ENCODE results near the gene JHY. TPM values are rescaled to one million over a fixed set of nuclear protein-coding genes. Genes with fewer than 3 reads are reported as not detected.

The JHY gene
- polyA plus RNA-seq, 1 of the 3 experiments (the other 2 are of a cell fraction) = 2.9 TPM

DNA sequence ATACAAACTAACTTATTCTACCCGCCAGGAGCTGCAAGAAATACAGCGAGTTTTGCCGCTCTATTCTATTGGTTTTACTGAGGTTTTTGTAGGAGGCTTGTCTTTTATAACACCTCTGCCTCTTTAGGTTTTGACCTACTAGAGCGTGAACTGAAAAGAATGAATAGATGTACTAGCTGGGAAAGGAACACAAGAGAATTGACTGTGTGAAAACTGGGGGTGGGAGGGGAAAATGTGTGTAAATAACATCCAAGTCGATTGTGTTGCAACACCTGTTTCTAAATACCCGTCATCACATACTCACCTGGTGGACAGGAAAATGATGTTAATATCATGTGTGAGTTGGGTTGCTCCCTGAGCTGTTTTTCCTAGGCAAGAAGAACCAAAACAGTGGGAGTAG lies 12.9 kb upstream of the JHY start:
- Histone ChIP-seq H3F3A (replicated peaks; ENCODE audit: insufficient read depth) (no peaks in the 10 kb centered on the region), H3K9me2 (no peaks in the 10 kb centered on the region), H3K9me3 (no peaks in the 10 kb centered on the region), H3K27me3 (ENCODE audit: insufficient read depth) (no peaks in the 10 kb centered on the region), H3K4me3 (ENCODE audit: low read depth in 2 of 2, low read length in 1 of 2) (no peak overlapping the region), H3K4me1 (ENCODE audit: control insufficient read depth in 1 of 2, insufficient read depth in 2 of 2, low read depth in 1 of 2, low read length in 1 of 2) (peaks cover 0 to 2% of the 10 kb centered on the region in 2 experiments; a peak in 1 of 4 replicates), H4K20me1 (ENCODE audit: insufficient read depth) (no peaks in the 10 kb centered on the region), H3K9ac (no peak overlapping the region), H3K27ac (ENCODE audit: low read depth in 2 of 2, low read length in 1 of 2) (no peak overlapping the region), H3K4me2 (no peak overlapping the region), H3K36me3 (replicated peaks in 1 of 2; ENCODE audit: control insufficient read depth in 1 of 2, insufficient read depth in 2 of 2, low read length in 1 of 2) (no peaks in the 10 kb centered on the region), H3K79me2 (ENCODE audit: insufficient read depth) (no peaks in the 10 kb centered on the region), H2AFZ (ENCODE audit: low read depth) (no peak overlapping the region)
- WGBS (ENCODE audit: low lambda C conversion rate) = 84% methylated on average over 6 of the region's 6 CpGs
- DNase-seq = no peak
- ChIA-PET CTCF (interaction anchor here (1.3 to 22.4 kb wide), 4 partner anchors 16 to 185 kb away, joined by 4 to 409 read pairs (median 8); no protein-coding TSS in a partner anchor), POLR2A (no interaction called here)
- TF ChIP-seq SIN3A (IDR thresholded peaks at IDR 0.05; ENCODE audit: borderline replicate concordance, low read depth, low read length) = no peak
- TF ChIP-seq, protein P1, sequence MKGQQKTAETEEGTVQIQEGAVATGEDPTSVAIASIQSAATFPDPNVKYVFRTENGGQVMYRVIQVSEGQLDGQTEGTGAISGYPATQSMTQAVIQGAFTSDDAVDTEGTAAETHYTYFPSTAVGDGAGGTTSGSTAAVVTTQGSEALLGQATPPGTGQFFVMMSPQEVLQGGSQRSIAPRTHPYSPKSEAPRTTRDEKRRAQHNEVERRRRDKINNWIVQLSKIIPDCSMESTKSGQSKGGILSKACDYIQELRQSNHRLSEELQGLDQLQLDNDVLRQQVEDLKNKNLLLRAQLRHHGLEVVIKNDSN (IDR thresholded peaks at IDR 0.05; ENCODE audit: borderline replicate concordance, low read depth) = no peak
- TF ChIP-seq FOXJ3 (CRISPR knock-in tag; IDR thresholded peaks at IDR 0.05) = no peak
- no peak for TF ChIP-seq TAF1 (IDR thresholded peaks at IDR 0.05; ENCODE audit: borderline replicate concordance, low read depth, low read length)
- TF ChIP-seq NFIC (IDR thresholded peaks at IDR 0.05; ENCODE audit: borderline replicate concordance) = no peak
- TF ChIP-seq IRF3 (IDR thresholded peaks at IDR 0.05; ENCODE audit: low read depth, low read length) = no peak
- TF ChIP-seq PBX3 (IDR thresholded peaks at IDR 0.05) = no peak
- TF ChIP-seq YY1 (IDR thresholded peaks at IDR 0.05; ENCODE audit: low read depth) = no peak
- TF ChIP-seq MAX (IDR thresholded peaks at IDR 0.05; ENCODE audit: low read depth) = no peak
- no peak for TF ChIP-seq FOSL2 (IDR thresholded peaks at IDR 0.05; ENCODE audit: borderline replicate concordance, low read depth)
- TF ChIP-seq RXRA (IDR thresholded peaks at IDR 0.05; ENCODE audit: borderline replicate concordance, low read depth) = no peak
- no peak for TF ChIP-seq JUND (IDR thresholded peaks at IDR 0.05)
- no peak for TF ChIP-seq REST (IDR thresholded peaks at IDR 0.05; ENCODE audit: low read depth, low read length)
- TF ChIP-seq SMC3 (IDR thresholded peaks at IDR 0.05; ENCODE audit: low read depth, low read length) = no peak
- TF ChIP-seq NRF1 (IDR thresholded peaks at IDR 0.05; ENCODE audit: low read depth, low read length) = no peak
- TF ChIP-seq GABPA (IDR thresholded peaks at IDR 0.05; ENCODE audit: low read depth) = no peak

Measured in SK-N-SH (cell line).